ENCODE measurements around the gene NEGR1. TPM values are rescaled to one million over a fixed set of nuclear protein-coding genes. Genes with fewer than 3 reads are reported as not detected.

NEGR1 gene
- total and polyA plus RNA-seq, 9 of the 15 experiments (the other 6 are each of a cell fraction or from before 2014, with no cell fraction given): not detected

DNA sequence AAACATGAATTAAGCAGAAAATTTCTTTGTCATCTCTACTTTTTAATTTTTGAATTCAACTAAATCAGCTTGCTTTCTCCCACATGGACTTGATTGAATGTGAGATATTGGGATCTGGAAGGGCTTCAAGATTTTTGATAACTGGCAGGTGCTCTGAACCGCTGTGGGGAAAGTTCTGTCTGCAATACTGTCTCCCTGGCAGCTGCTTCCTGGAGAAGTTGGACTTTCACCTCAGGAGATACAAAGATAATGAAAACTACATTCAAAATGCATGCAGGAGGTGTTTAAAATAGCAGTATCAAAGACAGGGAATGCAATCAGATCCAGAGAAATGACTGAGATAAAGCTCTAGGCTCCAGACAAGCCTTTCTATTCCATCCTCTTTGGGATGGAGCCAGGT is 338.3 kb downstream of the NEGR1 start:
- no peak for FAIRE-seq
- POLR2A ChIA-PET: no interaction called here
- intact Hi-C loops (cut with micrococcal nuclease): no loop called here
- TF ChIP-seq NFIX (CRISPR knock-in tag; IDR thresholded peaks at IDR 0.05; ENCODE audit: low read depth) (no peak), CBFA2T2 (conservative IDR thresholded peaks at IDR 0.05) (no peak), PRPF4 (IDR thresholded peaks at IDR 0.05; ENCODE audit: insufficient read depth, low read depth, low read length, poor library complexity, severe bottlenecking) (no peak), SMAD3 (CRISPR knock-in tag; conservative IDR thresholded peaks at IDR 0.05) (no peak), LARP7 (IDR thresholded peaks at IDR 0.05) (no peak), NR1H2 (CRISPR knock-in tag; IDR thresholded peaks at IDR 0.05) (no peak), CBX1 (IDR thresholded peaks at IDR 0.05; ENCODE audit: low read depth) (no peak), MYNN (IDR thresholded peaks at IDR 0.05) (no peak), MYNN (CRISPR knock-in tag; IDR thresholded peaks at IDR 0.05) (no peak), ZNF253 (CRISPR knock-in tag; conservative IDR thresholded peaks at IDR 0.05) (no peak), ATF1 (CRISPR knock-in tag; IDR thresholded peaks at IDR 0.05) (no peak), ATF1 (tag; IDR thresholded peaks at IDR 0.05) (no peak), MYC (IDR thresholded peaks at IDR 0.05; ENCODE audit: low read depth, low read length) (no peak), MYC (CRISPR knock-in tag; IDR thresholded peaks at IDR 0.05; ENCODE audit: borderline replicate concordance, low read depth) (no peak), RBM14 (IDR thresholded peaks at IDR 0.05; ENCODE audit: borderline replicate concordance, insufficient read depth, low read depth, low read length) (no peak), SMAD2 (IDR thresholded peaks at IDR 0.05; ENCODE audit: low read depth, low read length) (no peak), MTF1 (CRISPR knock-in tag; IDR thresholded peaks at IDR 0.05; ENCODE audit: borderline replicate concordance) (no peak)
- TF ChIP-seq, protein P1, sequence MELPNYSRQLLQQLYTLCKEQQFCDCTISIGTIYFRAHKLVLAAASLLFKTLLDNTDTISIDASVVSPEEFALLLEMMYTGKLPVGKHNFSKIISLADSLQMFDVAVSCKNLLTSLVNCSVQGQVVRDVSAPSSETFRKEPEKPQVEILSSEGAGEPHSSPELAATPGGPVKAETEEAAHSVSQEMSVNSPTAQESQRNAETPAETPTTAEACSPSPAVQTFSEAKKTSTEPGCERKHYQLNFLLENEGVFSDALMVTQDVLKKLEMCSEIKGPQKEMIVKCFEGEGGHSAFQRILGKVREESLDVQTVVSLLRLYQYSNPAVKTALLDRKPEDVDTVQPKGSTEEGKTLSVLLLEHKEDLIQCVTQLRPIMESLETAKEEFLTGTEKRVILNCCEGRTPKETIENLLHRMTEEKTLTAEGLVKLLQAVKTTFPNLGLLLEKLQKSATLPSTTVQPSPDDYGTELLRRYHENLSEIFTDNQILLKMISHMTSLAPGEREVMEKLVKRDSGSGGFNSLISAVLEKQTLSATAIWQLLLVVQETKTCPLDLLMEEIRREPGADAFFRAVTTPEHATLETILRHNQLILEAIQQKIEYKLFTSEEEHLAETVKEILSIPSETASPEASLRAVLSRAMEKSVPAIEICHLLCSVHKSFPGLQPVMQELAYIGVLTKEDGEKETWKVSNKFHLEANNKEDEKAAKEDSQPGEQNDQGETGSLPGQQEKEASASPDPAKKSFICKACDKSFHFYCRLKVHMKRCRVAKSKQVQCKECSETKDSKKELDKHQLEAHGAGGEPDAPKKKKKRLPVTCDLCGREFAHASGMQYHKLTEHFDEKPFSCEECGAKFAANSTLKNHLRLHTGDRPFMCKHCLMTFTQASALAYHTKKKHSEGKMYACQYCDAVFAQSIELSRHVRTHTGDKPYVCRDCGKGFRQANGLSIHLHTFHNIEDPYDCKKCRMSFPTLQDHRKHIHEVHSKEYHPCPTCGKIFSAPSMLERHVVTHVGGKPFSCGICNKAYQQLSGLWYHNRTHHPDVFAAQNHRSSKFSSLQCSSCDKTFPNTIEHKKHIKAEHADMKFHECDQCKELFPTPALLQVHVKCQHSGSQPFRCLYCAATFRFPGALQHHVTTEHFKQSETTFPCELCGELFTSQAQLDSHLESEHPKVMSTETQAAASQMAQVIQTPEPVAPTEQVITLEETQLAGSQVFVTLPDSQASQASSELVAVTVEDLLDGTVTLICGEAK (IDR thresholded peaks at IDR 0.05): no peak
- TF ChIP-seq, protein P1 (CRISPR knock-in tag; IDR thresholded peaks at IDR 0.05): no peak

More for the DNA sequence above, 338.3 kb downstream of the NEGR1 start:
- 0% methylated on average over 1 of the region's 1 CpG for WGBS (ENCODE audit: insufficient coverage, low coverage, missing lambda C conversion rate)
- Histone ChIP-seq H3K27ac (ENCODE audit: extremely low read depth, low read depth, low read length) (no peak overlapping the region), H3K4me1 (replicated peaks in 1 of 2; ENCODE audit: control insufficient read depth in 2 of 2, insufficient read depth in 2 of 2, low read length in 2 of 2) (no peaks in the 10 kb centered on the region), H3K79me2 (ENCODE audit: control insufficient read depth, insufficient read depth, low read length) (no peaks in the 10 kb centered on the region), H3K4me3 (no peak overlapping the region), H3K36me3 (ENCODE audit: control insufficient read depth, insufficient read depth, low read length) (no peaks in the 10 kb centered on the region), H3K27me3 (ENCODE audit: control insufficient read depth in 2 of 2, insufficient read depth in 2 of 2, low read length in 2 of 2) (no peaks in the 10 kb centered on the region), H2AFZ (ENCODE audit: low read depth, low read length) (no peak overlapping the region), H3K4me2 (ENCODE audit: insufficient read depth, low read length) (no peak overlapping the region), H4K20me1 (replicated peaks; ENCODE audit: control insufficient read depth, insufficient read depth, low read length) (no peaks in the 10 kb centered on the region), H3K9me1 (ENCODE audit: control insufficient read depth, insufficient read depth, low read length) (no peaks in the 10 kb centered on the region), H3K9me3 (replicated peaks; ENCODE audit: control insufficient read depth, insufficient read depth, low read depth, low read length) (no peaks in the 10 kb centered on the region), H3K9ac (ENCODE audit: insufficient read depth in 1 of 2, low read depth in 2 of 2, low read length in 2 of 2) (no peak overlapping the region)
- in situ Hi-C loops (cut with MboI): no loop called here
- ATAC-seq (no peak), DNase-seq (ENCODE audit: extremely low read depth in 1 of 4, low spot score in 3 of 4) (no peak)
- CTCF ChIA-PET (ENCODE audit: low intra/inter-chr PET ratio): no interaction called here
- BruUV-seq (replicated peaks): no TSS peak
